OCI-LY1 (cell line): Measurements from ENCODE around the gene GATAD2A.
"Not testable (repeated sequence)": the region's sequence is repeated elsewhere in the genome, so short reads cannot be mapped to it uniquely, and the experiment has no call there.

Experiments used
- H2AFZ ChIP-seq: fragments of 200-600 bp; sonication (generic), shearing (Covaris generic); 2 replicates; pipeline ENCODE4 v1.6.0; 2014; ENCODE audit warnings: antibody characterized with exemption, mild to moderate bottlenecking, low read length
- H3F3A ChIP-seq: fragments of 200-600 bp; sonication (generic), shearing (Covaris generic); 2 replicates; pipeline ENCODE4 v1.6.0; 2014; ENCODE audit warnings: mild to moderate bottlenecking, antibody characterized with exemption, low read length, moderate library complexity; ENCODE audit not compliant: insufficient read depth
- H3K27ac ChIP-seq: fragments of 200-600 bp; sonication (generic); 2 replicates; pipeline ENCODE4 v1.5.1; 2014; ENCODE audit warnings: low read length, mixed run types, mild to moderate bottlenecking, low read depth; ENCODE audit not compliant: poor library complexity, severe bottlenecking
- H3K27me3 ChIP-seq: fragments of 200-600 bp; sonication (generic); 2 replicates; pipeline ENCODE4 v1.6.0; 2014; ENCODE audit warnings: antibody characterized with exemption, mild to moderate bottlenecking, low read length, moderate library complexity; ENCODE audit not compliant: insufficient read depth
- H3K36me3 ChIP-seq: fragments of 200-600 bp; sonication (generic); 2 replicates; pipeline ENCODE4 v1.6.1; 2014; ENCODE audit warnings: mild to moderate bottlenecking, antibody characterized with exemption, low read length, moderate library complexity, mixed read lengths; ENCODE audit not compliant: insufficient read depth
- H3K4me1 ChIP-seq: fragments of 200-600 bp; sonication (generic); 2 replicates; pipeline ENCODE4 v1.5.1; 2014; ENCODE audit warnings: mild to moderate bottlenecking, low read length, moderate library complexity; ENCODE audit not compliant: insufficient read depth, severe bottlenecking
- H3K4me2 ChIP-seq: fragments of 200-600 bp; sonication (generic), shearing (Covaris generic); 2 replicates; pipeline ENCODE4 v1.6.1; 2014; ENCODE audit warnings: low read length
- H3K4me3 ChIP-seq: fragments of 200-600 bp; sonication (generic); 2 replicates; pipeline ENCODE4 v1.5.1; 2014; ENCODE audit warnings: low read length, low read depth, mild to moderate bottlenecking, mixed read lengths; ENCODE audit not compliant: poor library complexity, severe bottlenecking
- H3K79me2 ChIP-seq: fragments of 200-600 bp; shearing (Covaris generic); 2 replicates; pipeline ENCODE4 v1.6.1; 2016; ENCODE audit warnings: mixed run types, low read length, mixed read lengths; ENCODE audit not compliant: insufficient read depth
- H3K9ac ChIP-seq: fragments of 200-600 bp; sonication (generic), shearing (Covaris generic); 2 replicates; pipeline ENCODE4 v1.6.1; 2014; ENCODE audit warnings: mild to moderate bottlenecking, low read length, mixed read lengths
- H3K9me2 ChIP-seq: fragments of 200-600 bp; sonication (generic), shearing (Covaris generic); 2 replicates; pipeline ENCODE4 v1.6.1; 2014; ENCODE audit warnings: low read depth, mild to moderate bottlenecking, low read length, mixed read lengths
- H3K9me3 ChIP-seq: fragments of 200-600 bp; shearing (Covaris generic); 2 replicates; pipeline ENCODE4 v1.6.1; 2014; ENCODE audit warnings: low read length, mixed read lengths
- H4K20me1 ChIP-seq: fragments of 200-600 bp; sonication (generic), shearing (Covaris generic); 2 replicates; pipeline ENCODE4 v1.6.0; 2016; ENCODE audit warnings: mild to moderate bottlenecking, low read length; ENCODE audit not compliant: insufficient read depth
- EZH2 ChIP-seq: fragments of 200-600 bp; sonication (generic), shearing (Covaris generic); IDR thresholded peaks from 2 replicates; pipeline ENCODE4 v1.8.0; 2017; ENCODE audit warnings: borderline replicate concordance, mixed run types, mild to moderate bottlenecking, antibody characterized with exemption, low read length, moderate library complexity, mixed read lengths
- TF ChIP-seq, protein P1 (sequence below): fragments of 200-600 bp; sonication (generic), shearing (Covaris generic); IDR thresholded peaks from 2 replicates; pipeline ENCODE4 v1.5.1; 2017; ENCODE audit warnings: mild to moderate bottlenecking, antibody characterized with exemption, low read length, moderate library complexity, mixed read lengths

GATAD2A gene

DNA sequence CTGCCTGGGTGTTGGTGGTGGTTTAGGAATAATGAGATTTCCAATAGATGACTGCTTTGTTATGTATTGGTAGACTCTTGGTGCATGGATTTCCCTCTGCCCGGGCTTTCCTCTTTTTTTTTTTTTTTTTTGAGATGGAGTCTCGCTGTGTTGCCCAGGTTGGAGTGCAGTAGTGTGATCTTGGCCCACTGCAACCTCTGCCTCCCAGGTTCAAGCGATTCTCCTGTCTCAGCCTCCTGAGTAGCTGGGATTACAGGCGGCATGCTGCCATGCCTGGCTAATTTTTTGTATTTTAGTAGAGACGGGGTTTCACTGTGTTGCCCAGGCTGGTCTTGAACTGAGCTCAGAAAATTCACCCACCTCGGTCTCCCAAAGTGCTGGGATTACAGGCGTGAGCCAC lies 11.1 kb upstream of the GATAD2A start:
- not testable (repeated sequence) for H2AFZ ChIP-seq, H3F3A ChIP-seq, H3K9me3 ChIP-seq, H3K27me3 ChIP-seq, H3K4me3 ChIP-seq, H3K4me2 ChIP-seq, H3K9ac ChIP-seq, H4K20me1 ChIP-seq, H3K36me3 ChIP-seq, H3K9me2 ChIP-seq
- Histone ChIP-seq H3K27ac (peak overlapping the region; percentile 7), H3K79me2 (peaks cover 41% of the 10 kb centered on the region), H3K4me1 (peaks cover 50% of the 10 kb centered on the region)

DNA sequence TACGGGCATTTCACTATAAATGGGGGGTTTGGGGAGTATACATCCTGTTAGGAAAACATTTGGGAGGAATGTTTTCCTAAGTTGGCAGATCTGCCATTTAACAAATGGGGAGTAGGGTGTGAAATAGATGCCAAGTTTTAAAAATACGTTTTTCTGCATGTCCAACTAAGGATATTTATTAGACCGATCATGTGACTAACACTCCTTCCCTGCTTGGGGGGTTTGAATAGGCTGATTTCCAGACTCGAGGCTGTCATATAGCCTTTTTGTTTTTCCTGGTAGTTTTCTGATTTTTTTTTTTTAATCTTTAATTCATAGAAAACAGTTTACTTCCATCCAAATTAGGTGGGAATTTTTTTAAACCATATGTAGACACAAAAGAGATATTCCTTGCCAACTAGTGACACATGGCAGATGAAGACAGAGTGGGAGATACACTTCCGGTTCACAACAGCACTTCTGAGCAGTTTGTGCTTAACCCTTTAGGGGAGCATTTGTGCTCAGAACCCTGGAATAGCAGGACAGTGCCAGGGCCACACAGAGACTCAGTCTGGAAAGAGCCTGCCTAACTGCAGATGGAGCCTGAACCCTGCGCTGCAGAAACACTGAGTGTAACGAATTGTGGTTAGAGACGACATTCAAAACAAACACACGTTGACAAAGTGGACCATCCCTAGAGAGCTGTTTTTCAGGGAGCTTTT lies 5.6 kb upstream of the GATAD2A start:
- no peak overlapping the region; the same call in 1 of the 2 replicates for H3K4me2 ChIP-seq

DNA sequence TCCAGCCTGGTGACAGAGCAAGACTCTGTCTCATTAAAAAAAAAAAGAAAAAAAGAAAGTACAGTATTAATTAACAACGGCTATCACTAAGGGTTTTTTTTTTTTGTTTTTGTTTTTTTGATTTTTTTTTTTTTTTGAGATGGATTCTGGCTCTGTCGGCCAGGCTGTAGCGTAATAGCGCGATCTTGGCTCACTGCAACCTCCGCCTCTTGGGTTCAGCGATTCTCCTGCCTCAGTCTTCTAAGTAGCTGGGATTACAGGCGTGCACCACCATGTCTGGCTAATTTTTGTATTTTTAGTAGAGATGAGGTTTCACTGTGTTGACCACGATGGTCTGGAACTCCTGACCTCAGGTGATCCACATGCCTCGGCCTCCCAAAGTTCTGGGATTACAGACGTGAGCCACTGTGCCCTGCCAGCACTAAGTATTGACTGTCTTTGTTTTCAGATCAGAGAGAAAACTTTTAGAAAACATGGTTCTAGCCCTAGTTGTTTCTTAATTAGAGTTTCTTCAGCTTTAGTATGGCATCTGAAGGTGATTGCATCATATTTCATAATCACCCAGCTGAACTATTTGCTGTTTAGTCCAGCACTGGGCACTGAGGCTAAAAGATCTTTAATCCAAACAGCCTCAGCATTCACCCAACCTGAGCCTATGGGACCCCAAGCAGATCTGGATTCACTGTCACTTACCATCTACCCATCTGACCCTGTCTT lies 2.7 kb upstream of the GATAD2A start:
- H3K4me2 ChIP-seq, result no peak overlapping the region
- no peaks in the 10 kb centered on the region for H3K9me2 ChIP-seq
- H4K20me1 ChIP-seq, result no peaks in the 10 kb centered on the region
- no peaks in the 10 kb centered on the region for H3K36me3 ChIP-seq
- TF ChIP-seq, protein P1, sequence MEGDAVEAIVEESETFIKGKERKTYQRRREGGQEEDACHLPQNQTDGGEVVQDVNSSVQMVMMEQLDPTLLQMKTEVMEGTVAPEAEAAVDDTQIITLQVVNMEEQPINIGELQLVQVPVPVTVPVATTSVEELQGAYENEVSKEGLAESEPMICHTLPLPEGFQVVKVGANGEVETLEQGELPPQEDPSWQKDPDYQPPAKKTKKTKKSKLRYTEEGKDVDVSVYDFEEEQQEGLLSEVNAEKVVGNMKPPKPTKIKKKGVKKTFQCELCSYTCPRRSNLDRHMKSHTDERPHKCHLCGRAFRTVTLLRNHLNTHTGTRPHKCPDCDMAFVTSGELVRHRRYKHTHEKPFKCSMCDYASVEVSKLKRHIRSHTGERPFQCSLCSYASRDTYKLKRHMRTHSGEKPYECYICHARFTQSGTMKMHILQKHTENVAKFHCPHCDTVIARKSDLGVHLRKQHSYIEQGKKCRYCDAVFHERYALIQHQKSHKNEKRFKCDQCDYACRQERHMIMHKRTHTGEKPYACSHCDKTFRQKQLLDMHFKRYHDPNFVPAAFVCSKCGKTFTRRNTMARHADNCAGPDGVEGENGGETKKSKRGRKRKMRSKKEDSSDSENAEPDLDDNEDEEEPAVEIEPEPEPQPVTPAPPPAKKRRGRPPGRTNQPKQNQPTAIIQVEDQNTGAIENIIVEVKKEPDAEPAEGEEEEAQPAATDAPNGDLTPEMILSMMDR, result no peak
- TF ChIP-seq EZH2, result no peak
- H3K27ac ChIP-seq, result peak overlapping the region; percentile 33
- H3K4me3 ChIP-seq, result no peak overlapping the region
- no peak overlapping the region for H3K9ac ChIP-seq
- H2AFZ ChIP-seq, result no peak overlapping the region
- H3K27me3 ChIP-seq, result no peaks in the 10 kb centered on the region
- H3K79me2 ChIP-seq, result peaks cover 35% of the 10 kb centered on the region
- H3K4me1 ChIP-seq, result peaks cover 38% of the 10 kb centered on the region
- no peaks in the 10 kb centered on the region for H3K9me3 ChIP-seq
- no peaks in the 10 kb centered on the region for H3F3A ChIP-seq

More for the DNA sequence above, 5.6 kb upstream of the GATAD2A start:
- no peaks in the 10 kb centered on the region for H3K9me3 ChIP-seq
- H2AFZ ChIP-seq, result no peak overlapping the region
- no peaks in the 10 kb centered on the region for H3K27me3 ChIP-seq
- H3K9ac ChIP-seq, result no peak overlapping the region; the same call in 1 of the 2 replicates
- H3K9me2 ChIP-seq, result no peaks in the 10 kb centered on the region
- peaks cover 30% of the 10 kb centered on the region for H3K79me2 ChIP-seq
- H3K4me1 ChIP-seq, result peaks cover 25% of the 10 kb centered on the region
- no peaks in the 10 kb centered on the region for H3K36me3 ChIP-seq
- H3K27ac ChIP-seq, result peak overlapping the region; percentile 6
- no peak overlapping the region for H3K4me3 ChIP-seq
- TF ChIP-seq, protein P1, result no peak
- TF ChIP-seq EZH2, result no peak
- no peaks in the 10 kb centered on the region for H3F3A ChIP-seq
- no peaks in the 10 kb centered on the region for H4K20me1 ChIP-seq
